Stimulated activated naive CD8-positive, alpha-beta T cell treated with anti-CD3 and anti-CD28 coated beads, Interleukin-15, amount 100 ng/mL, for 72 hours (primary cell): ENCODE data around the gene ADM2.
"Not testable (repeated sequence)": the region's sequence is repeated elsewhere in the genome, so short reads cannot be mapped to it uniquely, and the experiment has no call there.

Experiments used
- ATAC-seq: fragments of 150-1000 bp; cut with Tn5 transposase; 2 replicates; pipeline ENCODE4 v1.10.0; 2021; ENCODE audit warnings: mild to moderate bottlenecking, moderate library complexity
- DNase-seq, 2 donors: peaks; one replicate each; pipeline ENCODE4 v3.0.0; 2021 to 2022
- H3K27ac Mint-ChIP-seq, 2 donors: one replicate each; pipeline ENCODE4 v1.8.0; 2022; ENCODE audit warnings: mild to moderate bottlenecking in 2 of 2, mixed read lengths in 2 of 2, moderate library complexity in 2 of 2
- H3K27me3 Mint-ChIP-seq: one replicate; pipeline ENCODE4 v1.8.0; 2022; ENCODE audit warnings: mixed read lengths
- H3K4me1 Mint-ChIP-seq: one replicate; pipeline ENCODE4 v1.8.0; 2022; ENCODE audit warnings: mild to moderate bottlenecking, mixed read lengths
- H3K4me3 Mint-ChIP-seq, 2 donors: one replicate each; pipeline ENCODE4 v1.8.0; 2022; ENCODE audit warnings: mild to moderate bottlenecking in 2 of 2, mixed read lengths in 2 of 2, moderate library complexity in 1 of 2
- H3K9me3 Mint-ChIP-seq, 2 donors: one replicate each; pipeline ENCODE4 v1.8.0; 2022; ENCODE audit warnings: mixed read lengths in 2 of 2

ADM2 gene, protein sequence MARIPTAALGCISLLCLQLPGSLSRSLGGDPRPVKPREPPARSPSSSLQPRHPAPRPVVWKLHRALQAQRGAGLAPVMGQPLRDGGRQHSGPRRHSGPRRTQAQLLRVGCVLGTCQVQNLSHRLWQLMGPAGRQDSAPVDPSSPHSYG

DNA sequence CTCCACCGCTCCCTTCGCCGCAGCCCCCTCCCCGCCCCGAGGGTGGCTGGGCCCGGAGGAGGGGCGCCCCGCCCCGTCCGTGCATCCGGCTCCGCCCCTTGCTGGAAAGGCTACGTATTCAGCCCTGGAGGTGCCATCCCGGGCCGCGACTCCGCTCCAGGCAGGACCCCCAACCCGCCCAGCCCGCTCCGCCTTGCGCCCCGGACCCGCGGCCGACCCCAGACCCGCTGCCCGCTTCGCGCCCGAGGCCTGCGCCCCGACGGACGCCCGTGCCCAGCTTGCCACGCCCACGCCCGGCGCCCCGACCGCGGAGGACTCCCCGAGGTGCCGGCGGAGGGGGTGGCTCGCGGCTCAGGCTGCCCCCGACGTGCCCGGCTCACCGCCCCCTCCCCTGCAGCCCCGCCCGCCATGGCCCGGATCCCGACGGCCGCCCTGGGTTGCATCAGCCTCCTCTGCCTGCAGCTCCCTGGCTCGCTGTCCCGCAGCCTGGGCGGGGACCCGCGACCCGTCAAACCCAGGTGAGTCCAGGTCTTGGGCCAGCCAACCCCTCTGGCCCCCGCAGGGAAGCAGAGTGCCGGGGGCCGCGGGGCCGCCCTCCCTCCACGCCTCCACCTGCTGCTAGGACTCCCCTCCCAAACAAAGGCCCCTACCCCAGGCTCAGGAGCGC is at the start of gene ADM2:
ADM2 (plus strand) TSS at position 104 of the 667 bp plus-strand sequence; CDS start at position 409, 305 bp downstream.
- peak within 1 kb of the TSS; percentile 86 to 94 for H3K4me3 Mint-ChIP-seq
- peak within 1 kb of the TSS; percentile 88 to 95 for H3K27ac Mint-ChIP-seq
- peaks cover 27% of the 10 kb centered on the region for H3K27me3 Mint-ChIP-seq

DNA sequence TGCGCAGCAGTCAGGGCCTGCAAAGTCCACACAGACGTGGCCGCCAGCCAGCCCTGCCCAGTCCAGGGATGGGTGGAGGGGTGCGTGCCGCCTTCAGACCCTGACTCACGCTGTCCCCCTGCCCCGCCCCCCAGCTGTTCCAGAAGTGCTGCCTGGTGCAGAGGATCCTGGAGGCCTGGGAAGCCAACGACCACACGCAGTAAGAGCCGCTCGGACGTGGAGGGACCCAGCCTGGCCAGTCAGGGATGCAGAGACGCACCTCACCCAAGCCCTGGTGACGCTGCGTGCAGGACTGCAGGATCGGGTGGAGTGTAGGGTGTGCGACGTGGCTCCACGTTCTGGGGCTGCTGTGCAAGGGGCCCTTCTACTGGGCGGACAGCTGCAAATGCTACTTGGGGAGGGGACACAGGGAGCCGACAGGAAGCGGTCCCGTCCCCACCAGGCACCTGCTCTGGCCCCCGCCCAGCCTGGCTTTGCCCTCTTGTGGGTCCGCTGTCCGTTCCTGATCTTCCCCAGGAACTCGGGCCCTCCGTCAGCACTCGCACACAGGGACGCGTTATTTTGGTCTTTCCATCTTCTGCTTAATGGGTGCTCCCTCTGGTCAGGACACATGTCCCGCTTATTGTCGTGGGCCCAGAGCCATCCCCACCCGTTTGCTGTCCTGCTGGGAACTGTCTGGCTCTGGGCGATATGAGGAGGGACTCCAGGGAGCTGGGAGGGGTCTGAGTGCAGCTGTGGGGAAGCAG is 49.0 kb upstream of the ADM2 start:
- peak; percentile 26 for ATAC-seq
- Mint-ChIP-seq H3K4me1 (no peaks in the 10 kb centered on the region), H3K27ac (no peak overlapping the region), H3K27me3 (no peaks in the 10 kb centered on the region), H3K4me3 (no peak overlapping the region), H3K9me3 (no peaks in the 10 kb centered on the region)
- DNase-seq = no peak

More for the DNA sequence above, at the start of gene ADM2:
- peaks cover 42% of the 10 kb centered on the region for H3K4me1 Mint-ChIP-seq
- DNase-seq (peak; percentile 64 to 68), ATAC-seq (peak; percentile 84)
- no peaks in the 10 kb centered on the region for H3K9me3 Mint-ChIP-seq

DNA sequence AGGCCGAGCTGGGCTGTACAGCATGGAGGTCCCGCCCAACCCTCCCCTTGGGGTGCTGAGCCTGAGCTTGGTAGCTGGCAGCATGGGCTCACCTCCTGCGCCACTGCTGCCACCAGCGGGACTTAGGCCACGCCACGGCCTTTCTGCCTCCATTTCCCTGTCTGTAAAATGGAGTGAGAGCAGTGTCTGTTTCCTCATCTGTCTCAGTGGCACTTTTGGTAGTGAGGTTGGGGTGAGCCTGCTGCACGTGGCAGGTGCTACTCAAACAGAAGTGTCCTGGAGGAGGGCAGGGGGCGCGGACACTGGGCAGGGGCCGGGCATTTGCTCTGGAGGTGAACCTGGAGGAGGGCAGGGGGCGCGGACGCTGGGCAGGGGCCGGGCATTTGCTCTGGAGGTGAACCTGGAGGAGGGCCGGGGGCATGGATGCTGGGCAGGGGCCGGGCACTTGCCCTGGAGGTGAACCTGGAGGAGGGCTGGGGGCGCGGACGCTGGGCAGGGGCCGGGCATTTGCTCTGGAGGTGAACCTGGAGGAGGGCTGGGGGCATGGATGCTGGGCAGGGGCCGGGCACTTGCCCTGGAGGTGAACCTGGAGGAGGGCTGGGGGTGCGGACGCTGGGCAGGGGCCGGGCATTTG is 48.3 kb upstream of the ADM2 start:
- H3K27me3 Mint-ChIP-seq, H3K4me3 Mint-ChIP-seq, ATAC-seq, H3K4me1 Mint-ChIP-seq, DNase-seq, H3K9me3 Mint-ChIP-seq: not testable (repeated sequence)
- peak overlapping the region in 1 of 2 donors; percentile 71 for H3K27ac Mint-ChIP-seq

DNA sequence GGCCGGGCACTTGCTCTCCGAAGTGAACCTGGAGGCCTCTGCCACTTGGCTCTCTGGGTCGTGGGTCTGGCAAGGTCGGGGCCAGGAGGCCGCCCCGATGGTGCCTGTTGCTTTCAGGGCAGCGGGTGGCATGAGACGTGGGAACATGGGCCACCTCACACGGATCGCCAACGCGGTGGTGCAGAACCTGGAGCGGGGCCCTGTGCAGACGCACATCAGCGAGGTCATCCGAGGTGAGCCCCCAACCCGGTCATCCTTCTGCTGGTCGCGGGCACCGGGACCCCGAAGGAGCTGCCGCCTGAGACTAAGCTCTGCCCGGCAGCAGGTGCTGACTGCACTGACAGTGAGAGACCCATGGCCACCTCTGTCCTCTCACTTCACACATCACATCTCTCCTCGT is 46.5 kb upstream of the ADM2 start:
- ATAC-seq (no peak), DNase-seq (no peak)
- Mint-ChIP-seq H3K27ac (no peak overlapping the region), H3K4me3 (no peak overlapping the region), H3K9me3 (no peaks in the 10 kb centered on the region), H3K27me3 (no peaks in the 10 kb centered on the region), H3K4me1 (peaks cover 4% of the 10 kb centered on the region)

DNA sequence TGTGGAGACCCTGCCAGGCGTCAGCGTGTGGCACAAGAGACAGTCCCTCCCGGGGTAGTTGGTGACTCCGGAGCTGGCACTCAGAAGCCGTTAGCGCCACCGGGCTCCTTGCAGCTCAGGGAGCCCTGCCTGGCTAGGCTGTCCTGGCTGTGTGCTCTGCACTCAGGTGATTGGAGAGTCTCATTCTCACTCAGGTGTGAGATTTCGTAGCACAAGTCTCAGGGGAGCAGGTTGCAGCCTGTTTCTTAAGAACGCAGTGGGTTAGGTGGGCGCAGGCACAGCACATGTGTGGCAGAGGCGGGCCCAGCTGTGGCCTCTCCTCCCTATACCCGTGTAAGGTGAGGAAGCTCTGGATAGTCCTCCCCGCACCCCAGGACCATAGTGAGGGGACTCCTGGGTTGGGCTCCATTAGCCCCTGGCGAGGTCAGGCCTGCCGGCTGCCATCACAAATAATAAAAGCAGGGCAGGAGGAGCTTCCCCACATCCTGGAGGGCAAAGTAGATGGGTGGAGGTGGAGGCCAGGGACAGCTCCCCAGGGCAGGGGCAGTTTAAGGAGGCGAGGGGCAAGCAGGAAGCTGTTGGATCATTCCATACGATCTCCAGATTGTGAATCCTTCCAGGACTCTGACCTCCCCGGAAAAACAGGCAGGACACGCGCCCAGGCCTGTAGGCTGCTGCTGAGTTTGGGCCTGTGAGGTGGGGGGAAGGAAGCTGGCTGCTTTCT is 45.9 kb upstream of the ADM2 start:
- Mint-ChIP-seq H3K27me3 (no peaks in the 10 kb centered on the region), H3K9me3 (no peaks in the 10 kb centered on the region), H3K4me3 (no peak overlapping the region), H3K4me1 (peaks cover 8% of the 10 kb centered on the region), H3K27ac (peak overlapping the region; percentile 65 to 81)
- no peak for ATAC-seq
- DNase-seq = no peak

DNA sequence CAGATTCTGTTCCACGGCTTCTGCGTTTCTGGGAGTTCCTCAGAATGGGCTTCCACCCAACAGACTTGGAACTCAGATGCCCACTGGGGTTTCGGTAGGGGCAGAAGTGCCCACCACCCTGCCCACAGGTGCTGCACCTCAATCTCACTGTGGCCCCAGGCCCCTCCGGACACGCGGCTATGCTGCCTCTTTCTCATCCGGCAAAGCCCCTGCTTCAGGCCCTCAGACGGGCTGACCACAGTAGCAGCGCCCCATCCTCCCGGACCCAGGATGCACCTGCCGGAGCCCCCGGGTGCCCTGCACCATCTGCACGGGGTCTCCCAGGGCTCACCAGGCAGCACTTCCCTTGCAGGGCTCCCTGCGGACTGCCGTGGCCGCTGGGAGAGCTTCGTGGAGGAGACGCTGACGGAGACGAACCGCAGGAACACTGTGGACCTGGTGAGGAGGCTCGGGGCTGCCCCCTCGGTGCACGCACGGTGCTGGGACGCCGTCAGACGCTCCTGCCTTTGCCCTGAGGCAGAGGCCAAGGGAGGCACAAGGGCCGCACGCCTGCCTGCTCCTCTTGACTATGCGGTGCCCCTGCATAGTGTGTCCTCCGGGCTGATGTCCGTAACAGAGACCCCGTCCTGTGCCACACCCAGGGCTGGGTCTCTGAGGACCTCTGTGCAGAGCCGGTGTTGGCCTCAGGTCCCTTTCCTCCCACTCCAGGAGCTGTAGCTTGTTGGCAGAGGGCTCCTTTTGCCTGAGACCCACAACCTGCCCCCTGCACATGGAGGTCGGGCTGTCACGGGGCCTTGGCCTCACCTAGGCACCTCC is 45.1 kb upstream of the ADM2 start:
- Mint-ChIP-seq H3K27me3 (no peaks in the 10 kb centered on the region), H3K4me1 (peaks cover 13% of the 10 kb centered on the region), H3K4me3 (no peak overlapping the region), H3K9me3 (no peaks in the 10 kb centered on the region), H3K27ac (peak overlapping the region in 1 of 2 donors; percentile 63)
- ATAC-seq = no peak
- no peak for DNase-seq

DNA sequence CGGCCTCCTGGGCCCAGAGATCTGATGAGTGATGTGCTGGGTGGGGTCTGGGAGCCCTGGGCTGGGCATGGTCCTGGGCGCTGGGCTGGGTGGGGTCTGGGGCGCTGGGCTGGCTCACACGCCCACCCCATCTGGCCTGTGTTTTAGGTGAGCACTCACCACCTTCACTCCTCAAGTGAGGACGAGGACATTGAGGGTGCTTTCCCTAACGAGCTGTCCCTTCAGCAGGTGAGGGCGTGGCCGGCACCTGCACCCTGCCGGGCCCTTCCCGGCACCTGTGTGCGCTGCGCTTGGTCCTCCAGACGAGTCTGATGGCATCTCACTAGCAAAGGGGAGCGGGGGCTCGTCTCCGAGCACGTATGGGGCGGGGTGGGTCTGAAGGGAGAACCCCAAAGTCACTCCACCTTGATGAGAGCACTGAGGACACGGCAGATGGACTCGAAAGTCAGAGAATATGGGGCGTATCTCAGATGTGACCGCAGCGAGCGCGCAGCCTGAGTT is 44.5 kb upstream of the ADM2 start:
- no peaks in the 10 kb centered on the region for H3K9me3 Mint-ChIP-seq
- no peak for DNase-seq
- peak overlapping the region in 1 of 2 donors; percentile 42 for H3K27ac Mint-ChIP-seq
- ATAC-seq = no peak
- H3K4me3 Mint-ChIP-seq = no peak overlapping the region
- peaks cover 19% of the 10 kb centered on the region for H3K4me1 Mint-ChIP-seq
- no peaks in the 10 kb centered on the region for H3K27me3 Mint-ChIP-seq

DNA sequence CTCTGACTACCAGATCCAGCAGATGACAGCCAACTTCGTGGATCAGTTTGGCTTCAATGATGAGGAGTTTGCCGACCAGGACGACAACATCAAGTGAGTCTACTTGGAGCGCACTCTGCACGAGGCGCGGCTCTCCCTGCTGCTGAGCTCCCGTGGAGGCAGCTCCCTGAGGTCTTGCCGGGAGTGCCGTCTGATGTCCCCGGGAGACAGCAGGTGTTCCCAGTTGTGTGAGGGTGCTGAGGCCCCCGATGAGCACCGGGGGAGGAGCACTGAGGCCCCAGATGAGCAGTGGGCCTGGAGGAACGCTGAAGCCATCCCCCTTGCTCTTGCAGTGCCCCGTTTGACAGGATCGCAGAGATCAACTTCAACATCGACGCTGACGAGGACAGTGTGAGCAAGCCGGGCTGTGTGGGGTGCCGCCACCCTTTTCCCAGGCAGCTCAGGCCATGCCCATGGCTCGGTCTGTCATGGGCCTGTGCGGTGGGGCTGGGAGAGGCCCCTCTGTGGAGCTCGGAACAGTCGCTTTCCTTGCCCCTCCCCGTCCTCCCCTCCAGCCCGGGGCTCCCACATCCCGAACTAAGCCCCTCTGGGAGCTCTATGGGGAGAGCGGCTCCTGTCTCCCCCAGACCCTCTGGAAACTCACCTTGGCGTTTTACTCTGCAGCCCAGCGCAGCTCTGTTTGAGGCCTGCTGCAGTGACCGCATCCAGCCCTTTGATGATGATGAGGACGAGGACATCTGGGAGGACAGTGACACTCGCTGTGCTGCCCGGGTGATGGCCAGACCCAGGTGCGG is 43.6 kb upstream of the ADM2 start:
- Mint-ChIP-seq H3K9me3 (no peaks in the 10 kb centered on the region), H3K4me1 (peaks cover 25% of the 10 kb centered on the region), H3K27ac (peak overlapping the region in 1 of 2 donors; percentile 76), H3K4me3 (no peak overlapping the region), H3K27me3 (no peaks in the 10 kb centered on the region)
- no peak for DNase-seq
- no peak for ATAC-seq

DNA sequence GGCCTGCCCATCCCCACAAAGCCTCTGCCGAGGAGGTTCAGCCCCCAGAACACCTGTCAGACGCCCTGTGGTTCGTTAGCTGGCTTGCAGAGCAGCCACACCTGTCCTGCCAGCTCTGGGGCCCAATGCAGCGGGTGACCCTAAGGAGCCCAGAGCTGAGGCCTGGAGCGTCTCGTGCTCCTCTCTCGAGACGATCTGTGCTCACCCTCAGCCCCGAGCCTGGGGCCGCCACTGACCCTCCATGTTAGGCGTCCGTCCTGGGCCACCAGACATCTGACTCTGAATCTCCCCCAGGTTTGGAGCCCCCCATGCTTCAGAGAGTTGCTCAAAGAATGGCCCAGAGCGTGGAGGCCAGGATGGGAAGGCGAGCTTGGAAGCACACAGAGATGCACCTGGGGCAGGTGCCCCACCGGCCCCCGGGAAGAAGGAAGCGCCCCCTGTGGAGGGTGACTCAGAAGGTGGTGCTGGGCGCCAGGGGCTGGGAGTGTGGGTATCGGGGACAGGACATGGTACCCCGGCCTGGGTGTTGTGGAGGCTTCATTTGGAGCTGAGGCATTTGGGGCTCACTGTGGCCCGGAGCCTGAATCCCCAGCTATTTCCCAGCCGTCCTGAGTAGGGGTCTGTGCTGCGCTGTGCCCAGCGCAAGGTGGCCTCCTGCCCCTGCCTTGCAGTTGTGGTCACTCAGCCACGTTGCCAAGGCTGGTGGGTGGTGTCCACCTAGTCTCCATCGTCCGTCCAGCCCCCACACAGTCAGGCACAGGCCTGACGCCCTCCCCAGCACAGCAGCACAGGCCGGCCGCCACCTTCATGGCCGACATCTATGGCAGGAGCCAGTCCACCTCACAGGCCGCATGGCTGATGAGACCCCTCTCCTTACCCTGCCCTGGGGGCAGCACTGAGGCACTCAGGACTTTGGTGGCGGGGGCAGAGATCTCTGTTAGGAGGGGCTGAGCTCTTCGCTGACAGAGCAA is 42.8 kb upstream of the ADM2 start:
- H3K27ac Mint-ChIP-seq = peak overlapping the region in 1 of 2 donors; percentile 76
- no peak for ATAC-seq
- H3K9me3 Mint-ChIP-seq = no peaks in the 10 kb centered on the region

DNA sequence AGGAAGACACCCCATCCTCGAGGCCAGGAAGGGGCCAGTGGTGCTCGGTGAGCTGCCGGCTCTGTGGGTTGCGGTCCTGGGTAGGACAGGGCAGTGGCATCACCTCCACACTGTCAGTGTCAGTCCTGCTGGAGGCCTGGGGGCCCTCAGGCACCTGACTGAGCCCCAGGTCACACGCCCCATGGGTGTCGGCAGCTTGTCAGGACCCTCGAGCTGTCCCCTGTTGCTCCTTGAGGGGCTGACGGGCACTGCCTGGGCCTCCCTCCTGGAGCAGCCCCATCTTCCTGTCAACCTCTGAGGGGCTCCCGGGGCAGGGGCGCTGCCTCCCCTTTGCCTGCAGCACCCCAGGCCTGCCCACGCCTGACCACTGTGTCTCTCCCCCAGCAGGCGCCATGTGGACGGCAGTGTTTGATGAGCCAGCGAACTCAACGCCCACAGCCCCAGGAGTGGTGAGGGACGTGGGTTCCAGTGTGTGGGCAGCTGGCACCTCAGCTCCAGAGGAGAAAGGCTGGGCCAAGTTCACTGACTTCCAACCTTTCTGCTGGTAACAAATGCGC is 42.0 kb upstream of the ADM2 start:
- ATAC-seq (no peak), DNase-seq (no peak)
- Mint-ChIP-seq H3K27ac (peak overlapping the region in 1 of 2 donors; percentile 86), H3K4me3 (no peak overlapping the region), H3K27me3 (no peaks in the 10 kb centered on the region), H3K9me3 (no peaks in the 10 kb centered on the region), H3K4me1 (peaks cover 37% of the 10 kb centered on the region)

More for the DNA sequence above, 42.8 kb upstream of the ADM2 start:
- no peak for DNase-seq
- Mint-ChIP-seq H3K27me3 (no peaks in the 10 kb centered on the region), H3K4me1 (peaks cover 32% of the 10 kb centered on the region), H3K4me3 (no peak overlapping the region)

DNA sequence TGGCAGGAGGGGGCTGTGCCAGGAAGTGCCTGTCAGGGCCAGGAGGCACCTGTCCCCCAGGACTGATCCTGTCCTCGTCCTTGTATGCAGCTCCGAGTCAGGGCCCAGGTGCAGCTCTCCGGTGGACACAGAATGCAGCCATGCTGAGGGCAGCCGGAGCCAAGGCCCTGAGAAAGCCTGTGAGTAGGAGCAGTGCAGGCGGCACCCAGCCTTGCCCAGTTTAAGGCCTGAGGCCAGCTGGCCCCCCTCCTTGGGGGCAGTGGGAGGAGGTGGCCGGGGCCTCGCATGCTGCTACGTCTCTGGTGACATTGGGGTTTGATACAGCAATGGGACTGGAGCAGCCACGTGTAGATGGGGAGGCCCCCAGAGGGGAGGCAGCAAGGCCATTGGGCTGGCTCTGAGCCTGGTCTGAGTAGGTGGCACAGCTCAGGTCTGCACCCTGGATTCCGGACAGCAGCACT is 41.4 kb upstream of the ADM2 start:
- Mint-ChIP-seq H3K4me3 (peak overlapping the region in 1 of 2 donors; percentile 26), H3K27ac (peak overlapping the region; percentile 25 to 86), H3K4me1 (peaks cover 41% of the 10 kb centered on the region), H3K9me3 (no peaks in the 10 kb centered on the region), H3K27me3 (no peaks in the 10 kb centered on the region)
- ATAC-seq = no peak
- no peak for DNase-seq

DNA sequence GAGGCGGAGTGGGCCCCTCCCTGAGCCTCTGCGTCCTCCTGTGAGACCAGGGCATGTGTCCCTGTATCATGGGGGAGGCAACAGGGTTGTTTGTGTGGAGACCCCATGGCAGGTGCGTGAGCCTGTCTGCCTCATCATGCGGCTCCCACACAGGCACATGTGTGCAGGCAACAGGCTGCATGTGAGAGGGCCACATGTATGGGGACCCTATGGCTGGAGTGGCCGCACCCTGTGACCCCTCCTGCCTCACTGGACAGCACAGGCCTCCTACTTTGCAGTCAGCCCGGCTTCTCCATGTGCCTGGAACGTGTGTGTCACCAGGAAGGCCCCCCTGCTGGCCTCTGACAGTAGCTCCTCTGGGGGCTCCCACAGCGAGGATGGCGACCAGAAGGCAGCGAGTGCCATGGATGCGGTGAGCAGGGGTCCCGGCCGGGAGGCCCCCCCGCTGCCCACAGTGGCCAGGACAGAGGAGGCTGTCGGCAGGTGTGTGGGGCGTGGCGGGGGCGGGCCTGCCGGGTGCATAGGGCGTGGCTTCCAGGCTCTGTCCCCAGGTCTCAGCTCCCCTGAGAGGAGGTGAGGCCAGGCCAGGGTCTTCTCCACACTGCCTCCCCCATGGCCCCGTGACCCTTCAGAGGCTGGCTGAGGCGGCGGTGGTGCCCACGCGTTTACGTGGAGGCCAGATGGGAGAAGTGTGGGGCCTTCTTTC is 40.6 kb upstream of the ADM2 start:
- no peaks in the 10 kb centered on the region for H3K27me3 Mint-ChIP-seq
- H3K9me3 Mint-ChIP-seq = no peaks in the 10 kb centered on the region
- no peak overlapping the region for H3K4me3 Mint-ChIP-seq
- DNase-seq (no peak), ATAC-seq (no peak)
- H3K27ac Mint-ChIP-seq = peak overlapping the region; percentile 33 to 95
- H3K4me1 Mint-ChIP-seq = peaks cover 49% of the 10 kb centered on the region
